ENCODE data around the gene EPSTI1.

GRCh38 chr13:43026262-43026661, 34.2 kb upstream of the EPSTI1 start:
- TF ChIP-seq JUN (IDR thresholded peaks at IDR 0.05): no peak
- TF ChIP-seq USF2 (IDR thresholded peaks at IDR 0.05): no peak
- TF ChIP-seq CTCF (IDR thresholded peaks at IDR 0.05): no peak
- TF ChIP-seq POLR2A (IDR thresholded peaks at IDR 0.05; ENCODE audit: low read length): no peak
- TF ChIP-seq EP300 (IDR thresholded peaks at IDR 0.05): no peak
- TF ChIP-seq FOXS1 (CRISPR knock-in tag; IDR thresholded peaks at IDR 0.05): no peak

Data from A549 (cell line).